Skeletal muscle tissue (tissue), 4 donors: Measurements from ENCODE around the gene MYO16. TPM values are rescaled to one million over a fixed set of nuclear protein-coding genes. Genes with fewer than 3 reads are reported as not detected.

Source experiments
- H3K27ac ChIP-seq: one replicate; pipeline ENCODE4 v1.7.0; 2013; ENCODE audit warnings: mild to moderate bottlenecking, low read depth, low read length, inconsistent platforms
- H3K27me3 ChIP-seq, 3 donors: one replicate each; pipeline ENCODE4 v1.7.0; 2013; ENCODE audit warnings: low read length in 3 of 3; ENCODE audit not compliant: control insufficient read depth in 3 of 3, insufficient read depth in 3 of 3
- H3K36me3 ChIP-seq, 3 donors: one replicate each; pipeline ENCODE4 v1.7.0; 2013; ENCODE audit warnings: low read length in 3 of 3; ENCODE audit not compliant: control insufficient read depth in 3 of 3, insufficient read depth in 3 of 3
- H3K4me1 ChIP-seq, 3 donors: one replicate each; pipeline ENCODE4 v1.7.0; 2013; ENCODE audit warnings: low read length in 3 of 3, mild to moderate bottlenecking in 3 of 3; ENCODE audit not compliant: control insufficient read depth in 3 of 3, insufficient read depth in 3 of 3
- H3K4me3 ChIP-seq, 3 donors: one replicate each; pipeline ENCODE4 v1.7.0; 2013; ENCODE audit warnings: low read length in 3 of 3
- H3K9ac ChIP-seq, 3 donors: one replicate each; pipeline ENCODE4 v1.7.0; 2013; ENCODE audit warnings: low read length in 3 of 3, mild to moderate bottlenecking in 3 of 3, moderate library complexity in 2 of 3, low read depth in 1 of 3
- H3K9me3 ChIP-seq, 3 donors: one replicate each; pipeline ENCODE4 v1.7.0; 2013; ENCODE audit warnings: low read length in 3 of 3; ENCODE audit not compliant: control insufficient read depth in 3 of 3
- total RNA-seq: library from RNA; depleted of rRNA; stranded (reverse); fragments of >200 nt; gene quantifications from one replicate; pipeline ENCODE4 v1.2.3, GENCODE V29; 2014
- donor health status: Osteomylitis.

The MYO16 gene
- total RNA-seq, 1 donor from 2014 or later, result 43.8 TPM

- Histone ChIP-seq H3K36me3 (no peaks in the 10 kb centered on the region), H3K4me1 (no peaks in the 10 kb centered on the region), H3K27me3 (peaks cover 0 to under 1% (median 0%) of the 10 kb centered on the region in 3 donors), H3K9me3 (peaks cover 0 to 3% (median 0%) of the 10 kb centered on the region in 3 donors), H3K27ac (no peak overlapping the region), H3K4me3 (no peak overlapping the region), H3K9ac (no peak overlapping the region)
Observed at GRCh38 chr13:108933061-108933460, 303.6 kb downstream of the MYO16 start.

GRCh38 chr13:108938155-108938554 is 308.7 kb downstream of the MYO16 start:
- H3K4me1 ChIP-seq, result no peaks in the 10 kb centered on the region
- no peak overlapping the region for H3K9ac ChIP-seq
- no peaks in the 10 kb centered on the region for H3K36me3 ChIP-seq
- no peak overlapping the region for H3K27ac ChIP-seq
- H3K27me3 ChIP-seq, result peaks cover 0 to 7% (median 0%) of the 10 kb centered on the region in 3 donors
- no peak overlapping the region for H3K4me3 ChIP-seq
- peaks cover 0 to 3% (median 0%) of the 10 kb centered on the region in 3 donors for H3K9me3 ChIP-seq

- Histone ChIP-seq H3K27me3 (peaks cover 0 to 7% (median 0%) of the 10 kb centered on the region in 3 donors), H3K36me3 (no peaks in the 10 kb centered on the region), H3K27ac (no peak overlapping the region), H3K4me3 (no peak overlapping the region), H3K9ac (no peak overlapping the region), H3K4me1 (no peaks in the 10 kb centered on the region), H3K9me3 (no peaks in the 10 kb centered on the region)
Observed at GRCh38 chr13:108940121-108940520, 310.7 kb downstream of the MYO16 start.

GRCh38 chr13:108943842-108944241 is 314.4 kb downstream of the MYO16 start:
- no peak overlapping the region for H3K4me3 ChIP-seq
- H3K9me3 ChIP-seq, result no peaks in the 10 kb centered on the region
- no peaks in the 10 kb centered on the region for H3K27me3 ChIP-seq
- H3K9ac ChIP-seq, result no peak overlapping the region
- H3K4me1 ChIP-seq, result peaks cover 0 to 4% (median 0%) of the 10 kb centered on the region in 3 donors
- H3K36me3 ChIP-seq, result no peaks in the 10 kb centered on the region
- no peak overlapping the region for H3K27ac ChIP-seq

- peaks cover 0 to 4% (median 0%) of the 10 kb centered on the region in 3 donors for H3K4me1 ChIP-seq
- H3K9ac ChIP-seq, result no peak overlapping the region
- no peak overlapping the region for H3K27ac ChIP-seq
- H3K9me3 ChIP-seq, result no peaks in the 10 kb centered on the region
- no peaks in the 10 kb centered on the region for H3K27me3 ChIP-seq
- no peaks in the 10 kb centered on the region for H3K36me3 ChIP-seq
- no peak overlapping the region for H3K4me3 ChIP-seq
Observed at GRCh38 chr13:108944760-108945159, 315.3 kb downstream of the MYO16 start.

- Histone ChIP-seq H3K36me3 (no peaks in the 10 kb centered on the region), H3K27ac (no peak overlapping the region), H3K9me3 (no peaks in the 10 kb centered on the region), H3K4me1 (peaks cover 0 to 4% (median 0%) of the 10 kb centered on the region in 3 donors), H3K27me3 (no peaks in the 10 kb centered on the region), H3K4me3 (no peak overlapping the region), H3K9ac (no peak overlapping the region)
Observed at GRCh38 chr13:108947551-108948030, 318.2 kb downstream of the MYO16 start.

- Histone ChIP-seq H3K4me3 (no peak overlapping the region), H3K36me3 (no peaks in the 10 kb centered on the region), H3K27ac (no peak overlapping the region), H3K9me3 (no peaks in the 10 kb centered on the region), H3K27me3 (no peaks in the 10 kb centered on the region), H3K9ac (no peak overlapping the region), H3K4me1 (peaks cover 0 to 4% (median 0%) of the 10 kb centered on the region in 3 donors)
Observed at GRCh38 chr13:108948251-108948671, 318.9 kb downstream of the MYO16 start.

GRCh38 chr13:108950333-108951010 is 321.1 kb downstream of the MYO16 start:
- Histone ChIP-seq H3K36me3 (no peaks in the 10 kb centered on the region), H3K27me3 (peaks cover 0 to 5% (median 0%) of the 10 kb centered on the region in 3 donors), H3K27ac (no peak overlapping the region), H3K4me1 (peaks cover 0 to 4% (median 0%) of the 10 kb centered on the region in 3 donors), H3K4me3 (no peak overlapping the region), H3K9ac (no peak overlapping the region), H3K9me3 (no peaks in the 10 kb centered on the region)

GRCh38 chr13:108955741-108956140 is 326.3 kb downstream of the MYO16 start:
- Histone ChIP-seq H3K4me1 (peaks cover 0 to 3% (median 0%) of the 10 kb centered on the region in 3 donors), H3K36me3 (no peaks in the 10 kb centered on the region), H3K9me3 (no peaks in the 10 kb centered on the region), H3K27me3 (peaks cover 0 to 5% (median 2%) of the 10 kb centered on the region in 3 donors), H3K9ac (no peak overlapping the region), H3K27ac (no peak overlapping the region), H3K4me3 (no peak overlapping the region)

GRCh38 chr13:108957369-108958012 is 328.1 kb downstream of the MYO16 start:
- Histone ChIP-seq H3K36me3 (no peaks in the 10 kb centered on the region), H3K27ac (no peak overlapping the region), H3K4me3 (no peak overlapping the region), H3K27me3 (peaks cover 0 to 5% (median 2%) of the 10 kb centered on the region in 3 donors), H3K9me3 (no peaks in the 10 kb centered on the region), H3K4me1 (peaks cover 0 to 3% (median 0%) of the 10 kb centered on the region in 3 donors), H3K9ac (no peak overlapping the region)
